Retina (tissue), 1 donor: ENCODE data around the gene FOXP1.
"Not testable (repeated sequence)": the region's sequence is repeated elsewhere in the genome, so short reads cannot be mapped to it uniquely, and the experiment has no call there.

Source experiments
- DNase-seq: peaks from one replicate; pipeline ENCODE4 v3.0.0-alpha.2; 2016

The FOXP1 gene

GRCh38 chr3:71526448-71526847, 57.1 kb downstream of the FOXP1 start:
- DNase-seq: not testable (repeated sequence)

- DNase-seq: no peak
These were observed 58.1 kb downstream of the FOXP1 start for GRCh38 chr3:71525391-71525790.

GRCh38 chr3:71524672-71525071, 58.9 kb downstream of the FOXP1 start:
- DNase-seq: peak; percentile 70

GRCh38 chr3:71523628-71524027, 59.9 kb downstream of the FOXP1 start:
- DNase-seq: no peak

- DNase-seq: no peak
These were observed 61.3 kb downstream of the FOXP1 start for GRCh38 chr3:71521940-71522876.

GRCh38 chr3:71521021-71521352, 62.5 kb downstream of the FOXP1 start:
- no peak for DNase-seq

- no peak for DNase-seq
These were observed 63.1 kb downstream of the FOXP1 start for GRCh38 chr3:71520161-71521020.

GRCh38 chr3:71518089-71518488, 65.4 kb downstream of the FOXP1 start:
- no peak for DNase-seq

GRCh38 chr3:71517271-71517791, 66.2 kb downstream of the FOXP1 start:
- no peak for DNase-seq

- no peak for DNase-seq
These were observed 67.7 kb downstream of the FOXP1 start for GRCh38 chr3:71515636-71516365.

- DNase-seq: no peak
These were observed 68.9 kb downstream of the FOXP1 start for GRCh38 chr3:71514621-71515020.

- DNase-seq: no peak
These were observed 70.0 kb downstream of the FOXP1 start for GRCh38 chr3:71513515-71513914.

- no peak for DNase-seq
These were observed 70.4 kb downstream of the FOXP1 start for GRCh38 chr3:71513081-71513480.

GRCh38 chr3:71512544-71512943, 71.0 kb downstream of the FOXP1 start:
- DNase-seq: no peak

- DNase-seq: no peak
These were observed 71.5 kb downstream of the FOXP1 start for GRCh38 chr3:71512000-71512399.

GRCh38 chr3:71511446-71511845, 72.1 kb downstream of the FOXP1 start:
- no peak for DNase-seq

GRCh38 chr3:71511037-71511436, 72.5 kb downstream of the FOXP1 start:
- no peak for DNase-seq

- no peak for DNase-seq
These were observed 73.0 kb downstream of the FOXP1 start for GRCh38 chr3:71510510-71510909.

GRCh38 chr3:71509066-71509465, 74.5 kb downstream of the FOXP1 start:
- no peak for DNase-seq

GRCh38 chr3:71505767-71506350, 77.7 kb downstream of the FOXP1 start:
- no peak for DNase-seq

GRCh38 chr3:71504250-71505036, 79.1 kb downstream of the FOXP1 start:
- no peak for DNase-seq
